ENCODE measurements around the gene PLXDC2.

Gene PLXDC2

GRCh38 chr10:19915816-19916215, 99.6 kb downstream of the PLXDC2 start:
- DNase-seq = no peak

- DNase-seq = no peak
Measured at GRCh38 chr10:19917751-19918478, 101.7 kb downstream of the PLXDC2 start.

DNA sequence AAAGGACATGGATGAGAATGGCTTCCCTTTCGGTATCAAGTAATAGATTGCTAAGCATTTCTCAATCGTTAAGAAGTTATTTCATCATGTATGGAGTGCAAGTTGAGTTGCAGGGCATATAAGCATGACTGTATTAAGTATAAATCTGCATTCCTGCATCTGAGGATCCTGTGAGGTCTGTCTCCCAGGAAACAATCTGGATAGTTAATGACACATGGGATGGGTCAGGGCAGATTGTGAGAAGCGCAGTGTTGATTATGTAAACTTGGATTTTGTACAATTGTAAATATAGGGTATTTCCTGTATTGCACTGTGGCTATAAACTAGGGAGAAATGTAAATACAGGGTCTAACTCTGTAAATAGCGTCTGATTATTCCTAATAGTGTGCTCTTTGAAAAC, 102.6 kb downstream of the PLXDC2 start:
- DNase-seq = no peak

- no peak for DNase-seq
Measured at GRCh38 chr10:19919671-19920070, 103.4 kb downstream of the PLXDC2 start.

GRCh38 chr10:19920075-19920726, 104.0 kb downstream of the PLXDC2 start:
- DNase-seq = no peak

- no peak for DNase-seq
Measured at GRCh38 chr10:19921300-19922140, 105.3 kb downstream of the PLXDC2 start.

- no peak for DNase-seq
Measured at GRCh38 chr10:19922236-19922963, 106.2 kb downstream of the PLXDC2 start.

GRCh38 chr10:19925064-19925463, 108.8 kb downstream of the PLXDC2 start:
- DNase-seq = no peak

DNA sequence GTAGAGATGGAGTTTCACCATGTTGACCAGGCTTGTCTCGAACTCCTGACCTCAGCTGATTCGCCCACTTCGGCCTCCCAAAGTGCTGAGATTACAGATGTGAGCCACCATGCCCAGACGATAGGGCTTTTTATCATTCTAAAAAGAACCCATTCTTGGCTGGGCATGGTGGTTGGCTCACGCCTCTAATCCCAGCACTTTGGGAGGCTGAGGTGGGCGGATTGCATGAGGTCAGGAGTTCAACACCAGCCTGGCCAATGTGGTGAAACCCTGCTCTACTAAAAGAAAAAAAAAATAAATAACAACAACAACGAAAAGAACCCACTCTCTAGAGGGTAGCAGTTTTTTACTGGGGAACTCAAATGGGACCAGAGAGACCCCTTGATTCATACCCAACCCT, 112.7 kb downstream of the PLXDC2 start:
- DNase-seq = no peak

DNA sequence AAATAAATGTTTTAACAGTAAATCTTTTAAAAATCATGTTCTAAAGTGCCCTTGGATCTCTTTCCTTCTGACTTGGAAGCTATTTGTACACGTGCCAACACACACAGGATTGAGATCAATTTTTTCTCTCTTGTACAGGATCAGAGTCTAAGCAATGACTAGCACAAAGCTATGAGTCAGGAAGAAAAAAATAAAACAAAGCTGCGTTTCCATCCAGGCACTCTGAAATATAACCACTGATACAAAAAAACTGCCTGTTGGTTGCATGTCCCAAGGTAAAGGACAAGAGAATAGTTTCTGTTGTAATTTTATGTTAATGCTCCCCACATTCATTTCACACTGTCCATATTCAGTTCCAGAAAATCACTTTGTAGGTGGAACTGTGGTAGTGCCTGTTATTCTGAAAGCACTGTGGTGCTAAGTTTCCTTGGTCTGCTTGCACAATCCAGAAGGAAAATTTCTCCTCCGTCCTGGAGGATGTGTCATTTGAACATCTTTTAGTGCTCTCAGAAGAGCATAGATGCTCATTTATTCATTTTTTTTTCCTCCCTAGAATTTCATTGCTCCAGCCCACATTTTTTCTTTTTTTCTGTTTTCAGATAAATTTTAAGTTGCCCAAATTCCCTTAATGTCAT, 113.4 kb downstream of the PLXDC2 start:
- DNase-seq = no peak

DNA sequence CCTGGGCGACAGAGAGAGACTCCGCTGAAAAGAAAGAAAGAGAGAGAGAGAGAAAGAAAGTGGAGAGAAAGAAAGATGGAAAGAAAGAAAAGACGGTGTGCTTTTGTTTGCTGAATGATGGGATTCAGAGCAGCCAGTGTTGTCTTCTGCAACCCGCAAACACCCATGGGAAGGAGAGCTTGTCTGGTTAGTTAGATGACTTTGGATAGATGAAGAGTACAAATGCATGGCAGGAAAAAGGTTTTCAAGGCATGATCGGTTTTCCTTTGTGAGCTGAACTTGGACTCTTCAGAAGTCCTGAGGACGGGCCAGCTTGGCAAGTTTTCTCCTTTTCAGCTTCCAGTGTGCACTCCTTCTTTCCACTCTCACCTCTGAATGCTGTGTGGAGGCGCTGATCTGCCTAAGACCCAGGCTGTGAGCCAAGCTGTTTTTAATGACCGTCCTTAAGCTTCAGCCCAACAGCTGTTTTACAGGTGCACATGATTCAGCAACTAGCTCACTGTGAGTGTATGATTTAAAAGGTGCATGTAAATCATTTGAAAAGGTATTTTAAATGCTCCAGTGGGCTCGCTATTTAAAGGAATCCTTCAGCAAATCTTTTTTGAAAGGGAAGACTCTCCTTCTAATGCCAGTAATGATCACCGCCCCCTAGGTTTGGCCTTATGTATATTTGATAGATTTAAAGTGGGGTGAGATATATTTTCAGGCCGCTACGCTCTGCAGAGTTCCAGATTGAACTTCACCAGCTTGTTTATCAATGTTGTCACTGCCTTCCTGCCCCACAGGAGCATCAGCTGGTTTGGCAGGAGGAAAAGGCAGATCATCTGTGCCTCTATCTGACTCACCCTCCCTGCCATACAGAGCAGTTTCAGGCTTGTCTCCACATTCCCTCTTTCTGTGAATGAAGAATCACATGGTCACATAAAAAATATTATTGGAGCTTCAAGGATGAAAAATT, 115.0 kb downstream of the PLXDC2 start:
- no peak for DNase-seq

DNA sequence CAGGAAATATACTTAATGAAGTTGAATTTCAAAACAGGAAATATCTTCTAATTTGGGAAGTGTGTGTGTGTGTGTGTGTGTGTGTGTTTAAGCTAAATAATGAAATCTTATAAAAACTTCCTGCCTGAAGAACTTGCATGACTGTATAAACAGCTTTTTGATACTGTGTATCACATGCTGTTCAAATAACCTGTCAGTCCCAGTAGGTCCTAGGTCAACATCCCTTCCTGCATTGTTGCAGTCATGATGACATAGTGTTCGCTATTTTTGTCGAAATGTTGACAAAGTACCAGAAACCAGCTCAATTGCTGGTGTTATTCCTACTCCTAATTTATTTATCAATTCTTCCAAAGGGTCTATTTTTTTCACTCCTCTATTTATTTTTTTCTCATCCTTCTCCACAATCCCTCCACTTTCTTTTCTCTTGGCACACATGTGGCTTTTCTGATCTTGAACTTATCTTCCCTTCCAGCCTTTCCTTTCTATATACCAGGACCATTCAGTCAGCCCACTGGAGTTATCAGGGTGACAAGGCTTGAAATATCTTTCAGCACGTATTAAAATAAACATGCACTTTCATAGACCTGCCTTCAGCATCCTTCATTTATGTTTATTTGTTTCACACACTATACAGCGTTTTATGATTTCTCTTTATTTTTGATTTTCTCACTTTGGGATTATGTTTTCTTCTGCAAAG, 115.8 kb downstream of the PLXDC2 start:
- DNase-seq = no peak

DNA sequence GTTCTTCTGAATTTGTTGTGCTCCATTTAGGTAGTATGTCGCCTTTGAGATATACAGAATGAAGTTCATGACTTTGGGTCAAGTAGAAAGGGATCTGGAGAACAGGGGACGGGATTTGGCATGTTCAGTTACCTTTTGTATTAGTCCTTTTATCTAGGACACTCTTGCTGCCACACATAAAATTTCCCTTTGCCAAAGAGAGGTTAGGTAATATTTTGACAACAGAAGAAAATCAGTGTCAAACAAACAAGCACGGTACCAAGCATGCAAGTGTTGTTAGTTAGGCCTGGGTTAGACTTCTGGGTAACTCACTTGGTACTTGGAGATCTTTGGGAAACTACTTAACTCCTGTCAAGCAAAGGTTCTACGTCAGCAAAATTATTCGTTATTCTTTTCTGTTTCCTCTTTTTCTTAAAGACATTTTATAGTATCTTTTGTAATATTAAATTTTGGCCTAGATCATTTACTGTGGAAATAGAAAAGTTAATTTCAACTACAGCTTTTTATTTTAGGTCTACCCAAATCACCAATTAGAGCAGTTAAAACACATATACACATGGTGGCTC, 116.7 kb downstream of the PLXDC2 start:
- DNase-seq = no peak

- DNase-seq = no peak
Measured at GRCh38 chr10:19933772-19934171, 117.5 kb downstream of the PLXDC2 start.

- DNase-seq = no peak
Measured at GRCh38 chr10:19935176-19935575, 118.9 kb downstream of the PLXDC2 start.

- no peak for DNase-seq
Measured at GRCh38 chr10:19936289-19936688, 120.1 kb downstream of the PLXDC2 start.

- DNase-seq = no peak
Measured at GRCh38 chr10:19937989-19938388, 121.8 kb downstream of the PLXDC2 start.

DNA sequence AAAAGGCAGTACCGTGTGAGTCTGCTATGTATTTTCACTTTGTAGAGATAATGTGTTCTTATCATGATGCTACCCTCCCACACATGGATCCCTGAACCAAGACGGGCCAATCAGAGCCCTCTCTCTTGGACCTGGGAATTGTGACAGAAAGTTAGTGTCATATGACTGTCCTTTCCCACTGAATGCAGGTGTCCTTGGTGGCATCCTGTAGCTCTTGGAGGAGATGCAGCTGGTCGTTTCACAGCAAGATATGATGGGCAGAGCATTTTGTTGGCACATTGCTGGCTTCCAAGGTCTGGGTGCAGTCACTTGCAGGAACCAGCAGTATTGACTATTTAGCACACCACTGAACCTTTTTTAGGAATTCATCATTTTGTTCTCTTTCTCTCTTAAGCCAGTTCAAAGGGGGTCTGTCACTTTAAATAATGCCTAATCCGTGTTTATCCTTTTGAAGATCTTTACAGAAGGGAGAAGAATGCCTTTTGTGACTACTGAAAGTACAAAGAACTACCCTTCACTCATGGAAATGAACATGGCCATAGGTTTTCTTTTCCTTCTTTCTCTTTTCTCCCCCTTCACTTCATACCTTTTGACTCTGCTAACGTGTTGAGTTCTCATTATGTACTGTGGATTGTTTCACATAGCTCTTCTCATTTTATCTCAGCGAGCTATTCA, 125.1 kb downstream of the PLXDC2 start:
- DNase-seq = no peak

DNA sequence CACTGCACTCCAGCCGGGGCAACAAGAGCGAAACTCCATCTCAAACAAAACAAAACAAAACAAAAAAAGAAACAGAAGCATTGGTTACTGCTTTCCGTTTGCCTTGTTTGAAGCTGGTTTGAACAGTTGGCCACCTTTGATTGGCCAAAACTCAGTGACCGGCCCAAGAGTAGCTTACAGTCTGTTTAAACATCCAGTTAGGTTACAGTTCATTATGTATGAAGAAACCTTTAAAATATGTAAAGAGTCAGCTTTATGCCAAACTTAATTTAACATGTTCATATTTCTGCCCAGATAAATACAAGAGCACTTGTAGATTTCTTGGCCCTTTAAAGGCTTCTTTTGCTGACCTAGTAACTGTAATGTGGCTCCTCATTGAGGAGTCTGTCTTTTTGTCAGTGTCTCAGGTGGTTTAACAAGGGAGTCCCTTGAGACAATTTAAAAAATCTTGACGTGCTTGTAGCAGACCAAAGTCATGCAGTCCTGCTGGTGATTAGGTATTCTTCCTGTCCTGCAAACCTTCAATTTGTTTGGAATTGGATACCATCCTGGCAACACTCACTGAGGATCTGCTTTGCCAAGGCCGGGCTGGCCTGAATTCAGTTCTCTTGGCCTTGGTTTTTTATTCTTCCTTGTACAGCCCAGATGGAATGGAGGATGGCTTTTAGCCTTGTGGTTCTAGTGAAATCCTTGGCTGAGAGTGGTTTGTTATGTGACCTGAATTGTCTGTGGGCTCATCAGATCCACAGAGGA, 128.9 kb downstream of the PLXDC2 start:
- DNase-seq = no peak

Data from CD4-positive, alpha-beta T cell treated with Interleukin-15 for 1 hour (primary cell).